ENCODE results near the gene KCNJ13.

GRCh38 chr2:232773815-232774214 is 2.5 kb downstream of the KCNJ13 start:
- TF ChIP-seq CTCF (conservative IDR thresholded peaks at IDR 0.05; ENCODE audit: low read depth, low read length) (no peak), EZH2 (IDR thresholded peaks at IDR 0.05; ENCODE audit: borderline replicate concordance, low read depth, low read length, poor library complexity, severe bottlenecking) (no peak)
